ENCODE data around the gene FOXRED2.
A peak's percentile ranks its signal among the peaks of the same experiment; 100 is the strongest.

FOXRED2 gene

GRCh38 chr22:36514766-36515165 is 7.9 kb upstream of the FOXRED2 start:
- no peak for DNase-seq

- no peak for DNase-seq
Observed at GRCh38 chr22:36512991-36513390, 6.2 kb upstream of the FOXRED2 start.

- DNase-seq = no peak
Observed at GRCh38 chr22:36512333-36512732, 5.5 kb upstream of the FOXRED2 start.

GRCh38 chr22:36510966-36511881 is 4.4 kb upstream of the FOXRED2 start:
- peak; percentile 14 for DNase-seq

- no peak for DNase-seq
Observed at GRCh38 chr22:36510384-36510783, 3.5 kb upstream of the FOXRED2 start.

GRCh38 chr22:36507518-36508010 is 724 bp upstream of the FOXRED2 start:
- no peak for DNase-seq

GRCh38 chr22:36505998-36506635 is 723 bp downstream of the FOXRED2 start:
- DNase-seq = no peak

GRCh38 chr22:36497910-36498665 is 8.8 kb downstream of the FOXRED2 start:
- no peak for DNase-seq

GRCh38 chr22:36493690-36494110 is 13.1 kb downstream of the FOXRED2 start:
- DNase-seq = no peak

- DNase-seq = no peak
Observed at GRCh38 chr22:36492109-36492508, 14.7 kb downstream of the FOXRED2 start.

GRCh38 chr22:36491155-36491554 is 15.7 kb downstream of the FOXRED2 start:
- DNase-seq = no peak

GRCh38 chr22:36486619-36487384 is 20.0 kb downstream of the FOXRED2 start:
- DNase-seq = peak; percentile 15

- DNase-seq = peak; percentile 96
Observed at GRCh38 chr22:36481393-36482168, 25.3 kb downstream of the FOXRED2 start, which contains the start of gene TXN2. TXN2 (minus strand) TSS chr22:36481640; CDS start chr22:36480837, 803 bp downstream.

GRCh38 chr22:36480941-36481392 is 25.9 kb downstream of the FOXRED2 start:
- DNase-seq = no peak

- no peak for DNase-seq
Observed at GRCh38 chr22:36478966-36479365, 27.9 kb downstream of the FOXRED2 start.

- DNase-seq = no peak
Observed at GRCh38 chr22:36475341-36475740, 31.5 kb downstream of the FOXRED2 start.

GRCh38 chr22:36472689-36473088 is 34.2 kb downstream of the FOXRED2 start:
- DNase-seq = no peak

- DNase-seq = no peak
Observed at GRCh38 chr22:36471341-36471821, 35.5 kb downstream of the FOXRED2 start.

GRCh38 chr22:36470994-36471331 is 35.9 kb downstream of the FOXRED2 start:
- DNase-seq = no peak

GRCh38 chr22:36470162-36470993 is 36.5 kb downstream of the FOXRED2 start:
- DNase-seq = peak; percentile 56

Measured in COR-L47 (cell line).